ENCODE data around the gene ITGB4. TPM values are rescaled to one million over a fixed set of nuclear protein-coding genes. Genes with fewer than 3 reads are reported as not detected.

ITGB4 gene
- total and polyA plus RNA-seq, 2 of the 13 experiments (the other 11 are each of a cell fraction or from before 2014, with no cell fraction given): 6.9 to 14.5 TPM

- TF ChIP-seq ZNF746 (CRISPR knock-in tag; IDR thresholded peaks at IDR 0.05): peak; percentile 66; the same call in 1 of the 2 replicates
- TF ChIP-seq ZNF781 (CRISPR knock-in tag; IDR thresholded peaks at IDR 0.05; ENCODE audit: borderline replicate concordance, not compliant biosample characterization): no peak
- TF ChIP-seq ZNF576 (CRISPR knock-in tag; IDR thresholded peaks at IDR 0.05): no peak
- TF ChIP-seq ZNF180 (CRISPR knock-in tag; IDR thresholded peaks at IDR 0.05; ENCODE audit: borderline replicate concordance, low read depth): no peak
- peak; percentile 75; the same call in 1 of the 2 replicates for TF ChIP-seq ZKSCAN8 (CRISPR knock-in tag; IDR thresholded peaks at IDR 0.05; ENCODE audit: borderline replicate concordance)
- TF ChIP-seq HDAC6 (IDR thresholded peaks at IDR 0.05; ENCODE audit: low read depth, low read length): no peak
- TF ChIP-seq HOXA5 (CRISPR knock-in tag; IDR thresholded peaks at IDR 0.05): peak; percentile 30
- TF ChIP-seq SNAI1 (CRISPR knock-in tag; IDR thresholded peaks at IDR 0.05; ENCODE audit: borderline replicate concordance): 0 out of 2 replicates have a peak, but pooled peaks have one; percentile 22
- no peak; the same call in none of the 2 replicates for TF ChIP-seq ARNT2 (CRISPR knock-in tag; IDR thresholded peaks at IDR 0.05; ENCODE audit: low read depth)
- TF ChIP-seq ZNF629 (CRISPR knock-in tag; conservative IDR thresholded peaks at IDR 0.05): peak; percentile 60
- peak; percentile 74 for TF ChIP-seq ZNF609 (CRISPR knock-in tag; IDR thresholded peaks at IDR 0.05; ENCODE audit: borderline replicate concordance)
- TF ChIP-seq, protein P1, sequence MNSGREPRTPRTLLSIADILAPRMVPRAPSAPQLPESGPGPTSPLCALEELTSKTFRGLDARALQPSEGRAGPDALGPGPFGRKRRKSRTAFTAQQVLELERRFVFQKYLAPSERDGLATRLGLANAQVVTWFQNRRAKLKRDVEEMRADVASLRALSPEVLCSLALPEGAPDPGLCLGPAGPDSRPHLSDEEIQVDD (CRISPR knock-in tag; IDR thresholded peaks at IDR 0.05; ENCODE audit: borderline replicate concordance): peak; percentile 96
- TF ChIP-seq CEBPB (IDR thresholded peaks at IDR 0.05; ENCODE audit: borderline replicate concordance, low read depth, low read length): no peak
- no peak; the same call in 1 of the 2 replicates for TF ChIP-seq CERS6 (CRISPR knock-in tag; IDR thresholded peaks at IDR 0.05)
- TF ChIP-seq ZNF251 (CRISPR knock-in tag; IDR thresholded peaks at IDR 0.05): peak; percentile 70; the same call in 1 of the 2 replicates
- no peak for TF ChIP-seq EHMT2 (IDR thresholded peaks at IDR 0.05; ENCODE audit: borderline replicate concordance, low read depth, low read length)
- TF ChIP-seq ZNF549 (CRISPR knock-in tag; IDR thresholded peaks at IDR 0.05): no peak
- peak; percentile 37; the same call in 1 of the 2 replicates for TF ChIP-seq TBX3 (IDR thresholded peaks at IDR 0.05; ENCODE audit: borderline replicate concordance)
- no peak for TF ChIP-seq ZNF207 (IDR thresholded peaks at IDR 0.05; ENCODE audit: borderline replicate concordance)
- peak; percentile 26 for TF ChIP-seq RBM22 (optimal IDR thresholded peaks at IDR 0.05; ENCODE audit: low read length)
- TF ChIP-seq AGO2 (optimal IDR thresholded peaks at IDR 0.05; ENCODE audit: low read depth, low read length): peak; percentile 79
- TF ChIP-seq ZNF737 (CRISPR knock-in tag; IDR thresholded peaks at IDR 0.05; ENCODE audit: borderline replicate concordance): 0 out of 2 replicates have a peak, but pooled peaks have one; percentile 56
- no peak; the same call in 1 of the 2 replicates for TF ChIP-seq ZNF12 (CRISPR knock-in tag; IDR thresholded peaks at IDR 0.05)
Observed at GRCh38 chr17:75754378-75755204, 33.3 kb downstream of the ITGB4 start (continued).
